Peyer's patch (tissue), 4 donors: ENCODE data around the gene UIMC1.
"Not testable (repeated sequence)": the region's sequence is repeated elsewhere in the genome, so short reads cannot be mapped to it uniquely, and the experiment has no call there.

Source experiments
- POLR2A ChIP-seq, 2 donors: fragments of 450-650 bp; IDR thresholded peaks; one replicate each; pipeline ENCODE4 v1.5.1; 2017; ENCODE audit warnings: antibody characterized with exemption in 2 of 2, mild to moderate bottlenecking in 2 of 2, moderate library complexity in 2 of 2
- TF ChIP-seq, protein P1 (sequence below), 6 experiments: fragments of 450-650 bp in 4 of 6; fragments of 200-600 bp in 2 of 6; sonication (generic) in 1 of 6; IDR thresholded peaks; one replicate each; pipeline ENCODE4 v1.5.1; 2017 to 2019; ENCODE audit warnings: antibody characterized with exemption in 6 of 6, mild to moderate bottlenecking in 3 of 6, moderate library complexity in 1 of 6

DNA sequence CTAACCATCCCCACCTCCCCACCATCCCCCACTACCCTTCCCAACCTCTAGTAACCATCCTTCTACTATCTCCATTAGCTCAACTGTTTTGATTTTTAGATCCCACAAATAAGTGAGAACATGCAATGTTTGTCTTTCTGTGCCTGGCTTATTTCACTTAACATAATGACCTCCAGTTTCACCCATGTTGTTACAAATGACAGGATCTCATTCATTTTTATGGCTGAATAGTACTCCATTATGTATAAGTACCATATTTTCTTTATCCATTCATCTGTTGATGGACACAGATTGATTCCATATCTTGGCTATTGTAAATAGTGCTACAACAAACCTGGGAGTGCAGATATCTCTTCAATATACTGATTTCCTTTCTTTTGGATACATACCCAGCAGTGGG, 7.1 kb downstream of the UIMC1 start:
- TF ChIP-seq, protein P1, sequence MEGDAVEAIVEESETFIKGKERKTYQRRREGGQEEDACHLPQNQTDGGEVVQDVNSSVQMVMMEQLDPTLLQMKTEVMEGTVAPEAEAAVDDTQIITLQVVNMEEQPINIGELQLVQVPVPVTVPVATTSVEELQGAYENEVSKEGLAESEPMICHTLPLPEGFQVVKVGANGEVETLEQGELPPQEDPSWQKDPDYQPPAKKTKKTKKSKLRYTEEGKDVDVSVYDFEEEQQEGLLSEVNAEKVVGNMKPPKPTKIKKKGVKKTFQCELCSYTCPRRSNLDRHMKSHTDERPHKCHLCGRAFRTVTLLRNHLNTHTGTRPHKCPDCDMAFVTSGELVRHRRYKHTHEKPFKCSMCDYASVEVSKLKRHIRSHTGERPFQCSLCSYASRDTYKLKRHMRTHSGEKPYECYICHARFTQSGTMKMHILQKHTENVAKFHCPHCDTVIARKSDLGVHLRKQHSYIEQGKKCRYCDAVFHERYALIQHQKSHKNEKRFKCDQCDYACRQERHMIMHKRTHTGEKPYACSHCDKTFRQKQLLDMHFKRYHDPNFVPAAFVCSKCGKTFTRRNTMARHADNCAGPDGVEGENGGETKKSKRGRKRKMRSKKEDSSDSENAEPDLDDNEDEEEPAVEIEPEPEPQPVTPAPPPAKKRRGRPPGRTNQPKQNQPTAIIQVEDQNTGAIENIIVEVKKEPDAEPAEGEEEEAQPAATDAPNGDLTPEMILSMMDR (IDR thresholded peaks at IDR 0.05), result not testable (repeated sequence)
- TF ChIP-seq POLR2A (IDR thresholded peaks at IDR 0.05), result not testable (repeated sequence)
